ENCODE results near the gene DIP2C.
A peak's percentile ranks its signal among the peaks of the same experiment; 100 is the strongest.

GRCh38 chr10:416091-416515 is 273.4 kb downstream of the DIP2C start:
- peak; percentile 29 for TF ChIP-seq CTCF (conservative IDR thresholded peaks at IDR 0.05)
- TF ChIP-seq ZFX (IDR thresholded peaks at IDR 0.05) = no peak
